ENCODE data around the gene WBP11. TPM values are rescaled to one million over a fixed set of nuclear protein-coding genes. Genes with fewer than 3 reads are reported as not detected.
A peak's percentile ranks its signal among the peaks of the same experiment; 100 is the strongest.

WBP11 gene
- total RNA-seq, 1 experiment from 2014 or later = 150 TPM

DNA sequence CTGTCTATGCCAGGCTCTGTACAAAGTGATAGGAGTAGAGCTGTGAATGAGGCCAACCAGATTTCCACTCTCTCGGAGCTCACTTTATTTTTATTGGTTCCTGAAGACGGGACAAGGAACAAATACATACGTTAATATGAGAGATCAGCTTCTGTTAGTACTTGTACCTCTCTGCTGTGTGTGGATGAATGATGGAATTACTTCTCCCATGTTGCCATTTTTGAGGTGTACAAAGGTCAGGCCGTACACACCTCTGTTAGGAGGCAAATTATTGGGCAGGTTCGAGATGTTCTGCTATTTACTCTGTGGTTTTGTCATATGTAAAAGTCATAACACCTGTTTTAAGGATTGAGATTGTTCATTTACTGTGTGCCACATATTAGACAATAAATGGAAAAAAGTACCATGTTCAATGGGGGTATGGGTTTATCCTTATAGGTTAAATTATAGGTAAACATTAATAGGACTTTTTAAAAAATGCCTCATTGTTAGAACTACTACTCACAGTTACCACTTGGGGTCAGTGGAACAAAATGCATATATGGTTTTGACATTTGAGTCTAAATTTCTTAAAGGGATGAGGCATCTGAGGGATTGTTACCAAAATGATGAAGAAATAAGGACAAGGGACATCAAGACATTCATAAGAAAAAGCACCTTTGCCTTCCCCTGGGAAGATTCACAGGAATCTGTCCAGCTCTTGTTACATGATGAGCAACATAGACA lies 26.9 kb downstream of the WBP11 start:
- H3K4me3 ChIP-seq (ENCODE audit: low read depth, low read length, poor library complexity, severe bottlenecking) = no peak overlapping the region
- no peaks in the 10 kb centered on the region for H3K36me3 ChIP-seq (ENCODE audit: insufficient read depth, low read length, poor library complexity, severe bottlenecking)
- no peaks in the 10 kb centered on the region for H3K27me3 ChIP-seq (replicated peaks; ENCODE audit: insufficient read depth, low read depth, low read length, poor library complexity)
- TF ChIP-seq, protein P1, sequence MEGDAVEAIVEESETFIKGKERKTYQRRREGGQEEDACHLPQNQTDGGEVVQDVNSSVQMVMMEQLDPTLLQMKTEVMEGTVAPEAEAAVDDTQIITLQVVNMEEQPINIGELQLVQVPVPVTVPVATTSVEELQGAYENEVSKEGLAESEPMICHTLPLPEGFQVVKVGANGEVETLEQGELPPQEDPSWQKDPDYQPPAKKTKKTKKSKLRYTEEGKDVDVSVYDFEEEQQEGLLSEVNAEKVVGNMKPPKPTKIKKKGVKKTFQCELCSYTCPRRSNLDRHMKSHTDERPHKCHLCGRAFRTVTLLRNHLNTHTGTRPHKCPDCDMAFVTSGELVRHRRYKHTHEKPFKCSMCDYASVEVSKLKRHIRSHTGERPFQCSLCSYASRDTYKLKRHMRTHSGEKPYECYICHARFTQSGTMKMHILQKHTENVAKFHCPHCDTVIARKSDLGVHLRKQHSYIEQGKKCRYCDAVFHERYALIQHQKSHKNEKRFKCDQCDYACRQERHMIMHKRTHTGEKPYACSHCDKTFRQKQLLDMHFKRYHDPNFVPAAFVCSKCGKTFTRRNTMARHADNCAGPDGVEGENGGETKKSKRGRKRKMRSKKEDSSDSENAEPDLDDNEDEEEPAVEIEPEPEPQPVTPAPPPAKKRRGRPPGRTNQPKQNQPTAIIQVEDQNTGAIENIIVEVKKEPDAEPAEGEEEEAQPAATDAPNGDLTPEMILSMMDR (conservative IDR thresholded peaks at IDR 0.05; ENCODE audit: low read depth, low read length) = peak; percentile 30; the same call in 1 of the 2 replicates
- TF ChIP-seq EZH2 (IDR thresholded peaks at IDR 0.05; ENCODE audit: borderline replicate concordance, low read depth, low read length, poor library complexity, severe bottlenecking) = no peak
- ChIA-PET CTCF (no interaction called here), POLR2A (ENCODE audit: low non-redundant PET) (interaction anchor here (0.5 kb wide), 1 partner anchor 18 kb away, joined by 18 read pairs; no protein-coding TSS in a partner anchor)
- DNase-seq (ENCODE audit: low spot score) = peak; percentile 22
- no peak overlapping the region for H3K27ac ChIP-seq (ENCODE audit: low read depth, low read length, poor library complexity, severe bottlenecking)
- H3K4me1 ChIP-seq (ENCODE audit: insufficient read depth, low read length, poor library complexity, severe bottlenecking) = peaks cover 10% of the 10 kb centered on the region
- intact Hi-C loops (cut with micrococcal nuclease; ENCODE audit: unreplicated experiment) = no loop called here
- H3K9me3 ChIP-seq (ENCODE audit: low read depth, low read length, poor library complexity, severe bottlenecking) = no peaks in the 10 kb centered on the region
- no TSS peak for BruUV-seq (replicated peaks)

DNA sequence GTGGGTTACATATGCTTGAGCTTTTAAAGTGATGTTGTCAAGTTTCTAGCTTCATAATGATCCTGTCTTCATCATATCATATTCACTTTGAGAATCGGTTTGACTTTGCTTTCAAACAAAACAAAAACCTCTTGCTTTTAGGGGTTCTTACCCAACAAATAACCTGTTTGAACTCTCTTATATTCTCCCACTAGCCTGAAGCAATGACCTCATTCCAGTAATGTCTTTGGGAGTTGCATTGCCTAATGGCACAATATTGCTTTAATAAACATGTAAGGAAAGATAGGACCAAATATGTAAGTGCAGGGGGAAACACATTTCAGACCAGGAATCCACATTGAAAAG lies 27.7 kb downstream of the WBP11 start:
- BruUV-seq (replicated peaks) = no TSS peak
- Histone ChIP-seq H3K27me3 (replicated peaks; ENCODE audit: insufficient read depth, low read depth, low read length, poor library complexity) (no peaks in the 10 kb centered on the region), H3K27ac (ENCODE audit: low read depth, low read length, poor library complexity, severe bottlenecking) (peak overlapping the region; percentile 58), H3K4me1 (ENCODE audit: insufficient read depth, low read length, poor library complexity, severe bottlenecking) (peaks cover 13% of the 10 kb centered on the region), H3K9me3 (ENCODE audit: low read depth, low read length, poor library complexity, severe bottlenecking) (no peaks in the 10 kb centered on the region), H3K4me3 (ENCODE audit: low read depth, low read length, poor library complexity, severe bottlenecking) (peak overlapping the region; percentile 71), H3K36me3 (ENCODE audit: insufficient read depth, low read length, poor library complexity, severe bottlenecking) (no peaks in the 10 kb centered on the region)
- ChIA-PET POLR2A (ENCODE audit: low non-redundant PET) (no interaction called here), CTCF (no interaction called here)
- TF ChIP-seq EZH2 (IDR thresholded peaks at IDR 0.05; ENCODE audit: borderline replicate concordance, low read depth, low read length, poor library complexity, severe bottlenecking) = no peak
- TF ChIP-seq, protein P1 (conservative IDR thresholded peaks at IDR 0.05; ENCODE audit: low read depth, low read length) = no peak
- intact Hi-C loops (cut with micrococcal nuclease; ENCODE audit: unreplicated experiment) = no loop called here
- no peak for DNase-seq (ENCODE audit: low spot score)

DNA sequence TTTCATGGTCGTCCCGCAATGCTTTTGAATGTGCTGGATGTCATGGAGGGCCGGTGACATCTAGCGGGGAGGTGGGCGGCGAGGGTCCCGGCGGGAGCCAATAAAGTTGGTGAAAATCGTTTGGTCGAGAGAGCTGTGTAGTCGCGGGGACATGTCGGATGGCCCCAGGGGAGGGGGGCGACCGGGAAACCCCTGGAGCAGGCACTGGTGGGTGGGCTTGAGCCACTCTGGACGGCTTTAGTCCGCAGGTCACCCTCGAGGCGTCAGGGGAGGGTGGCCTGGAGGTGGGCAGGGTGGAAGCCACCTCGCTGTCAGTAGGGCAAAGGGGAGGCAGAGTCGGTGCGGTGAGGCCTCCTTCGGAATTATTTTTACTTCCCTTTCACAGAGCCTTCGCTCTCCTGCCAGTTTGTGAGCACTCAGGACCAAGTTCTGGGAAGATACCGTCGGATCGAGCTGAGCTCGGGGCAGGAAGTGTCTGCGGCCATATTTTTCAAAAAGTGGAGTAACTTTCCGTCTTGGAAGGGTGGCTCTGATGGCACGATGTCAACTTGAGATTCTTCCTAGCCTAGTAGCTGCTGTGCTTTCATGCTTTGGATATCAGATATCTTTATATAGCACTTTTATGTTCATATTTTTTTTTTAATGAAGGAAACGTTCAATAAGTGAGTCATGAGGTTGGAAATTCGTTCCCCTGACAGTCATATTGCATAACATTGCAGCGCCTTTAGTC lies 28.2 kb downstream of the WBP11 start:
- TF ChIP-seq, protein P1 (conservative IDR thresholded peaks at IDR 0.05; ENCODE audit: low read depth, low read length) = no peak
- TF ChIP-seq EZH2 (IDR thresholded peaks at IDR 0.05; ENCODE audit: borderline replicate concordance, low read depth, low read length, poor library complexity, severe bottlenecking) = no peak
- Histone ChIP-seq H3K9me3 (ENCODE audit: low read depth, low read length, poor library complexity, severe bottlenecking) (no peaks in the 10 kb centered on the region), H3K4me3 (ENCODE audit: low read depth, low read length, poor library complexity, severe bottlenecking) (peak overlapping the region; percentile 71), H3K36me3 (ENCODE audit: insufficient read depth, low read length, poor library complexity, severe bottlenecking) (no peaks in the 10 kb centered on the region), H3K27me3 (replicated peaks; ENCODE audit: insufficient read depth, low read depth, low read length, poor library complexity) (no peaks in the 10 kb centered on the region), H3K27ac (ENCODE audit: low read depth, low read length, poor library complexity, severe bottlenecking) (peak overlapping the region; percentile 58), H3K4me1 (ENCODE audit: insufficient read depth, low read length, poor library complexity, severe bottlenecking) (peaks cover 13% of the 10 kb centered on the region)
- intact Hi-C loops (cut with micrococcal nuclease; ENCODE audit: unreplicated experiment) = no loop called here
- no TSS peak for BruUV-seq (replicated peaks)
- peak; percentile 45 for DNase-seq (ENCODE audit: low spot score)
- ChIA-PET CTCF (no interaction called here), POLR2A (ENCODE audit: low non-redundant PET) (interaction anchor here (0.6 kb wide), 1 partner anchor 14 kb away, joined by 3 read pairs; no protein-coding TSS in a partner anchor)
